ENCODE measurements around the gene TMEM40. TPM values are rescaled to one million over a fixed set of nuclear protein-coding genes. Genes with fewer than 3 reads are reported as not detected.
"Not testable (repeated sequence)": the region's sequence is repeated elsewhere in the genome, so short reads cannot be mapped to it uniquely, and the experiment has no call there.

Gene TMEM40
- polyA plus RNA-seq, 2 donors, result 277 to 722 TPM

DNA sequence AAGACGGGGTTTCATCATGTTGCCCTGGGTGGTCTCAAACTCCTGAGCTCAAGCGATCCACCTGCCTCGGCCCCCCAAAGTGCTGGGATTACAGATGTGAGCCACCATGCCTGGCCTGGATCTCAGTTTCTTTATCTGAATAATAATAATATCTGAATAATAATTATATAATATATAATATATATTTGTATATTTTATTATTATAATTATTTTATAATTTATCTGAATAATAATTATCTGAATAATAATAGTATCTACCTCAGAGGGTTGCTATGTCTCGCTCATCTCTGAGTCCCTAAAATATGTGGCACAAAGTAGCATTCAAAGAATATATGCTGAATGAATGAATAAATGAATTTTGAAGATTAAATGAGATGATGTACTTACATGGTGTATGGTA lies 44.8 kb downstream of the TMEM40 start:
- H3K27ac ChIP-seq (ENCODE audit: low read depth in 2 of 2, low read length in 1 of 2), result no peak overlapping the region
- H3K4me1 ChIP-seq (ENCODE audit: control insufficient read depth in 2 of 2, insufficient read depth in 2 of 2, low read length in 1 of 2), result no peaks in the 10 kb centered on the region
- 92 to 95% methylated on average over 4 of the region's 4 CpGs for WGBS, 2 donors
- H3K36me3 ChIP-seq (ENCODE audit: control insufficient read depth in 2 of 2, insufficient read depth in 2 of 2, low read length in 1 of 2), result no peaks in the 10 kb centered on the region
- H3K27me3 ChIP-seq (ENCODE audit: control insufficient read depth in 1 of 2, insufficient read depth in 2 of 2, low read length in 2 of 2), result peaks cover 0 to 3% of the 10 kb centered on the region in 2 donors
- H3K4me3 ChIP-seq (ENCODE audit: low read depth in 1 of 2, low read length in 2 of 2), result no peak overlapping the region
- no peaks in the 10 kb centered on the region for H3K9me3 ChIP-seq (ENCODE audit: control insufficient read depth in 2 of 2, insufficient read depth in 1 of 2, low read depth in 1 of 2, low read length in 1 of 2)

DNA sequence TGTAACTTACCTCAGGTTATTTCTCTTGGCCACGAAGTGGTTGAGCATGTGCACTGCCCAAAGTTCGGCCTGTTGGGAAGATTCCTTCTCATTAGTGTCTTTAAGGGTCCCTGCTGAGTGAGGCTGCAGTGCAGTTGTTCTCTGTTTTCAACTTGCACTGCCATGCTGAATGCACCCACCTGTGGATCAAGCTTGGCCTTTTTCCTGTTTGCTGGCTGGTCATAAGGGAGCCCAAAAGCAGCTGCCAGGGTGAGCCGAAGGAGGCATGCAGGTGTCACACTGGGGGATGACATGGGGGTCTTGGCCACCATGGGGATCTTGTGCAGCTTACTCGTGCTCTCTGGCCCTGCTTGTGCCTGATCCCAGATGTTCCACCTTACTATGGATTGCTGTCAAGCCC lies 49.0 kb downstream of the TMEM40 start:
- Histone ChIP-seq H3K9me3 (ENCODE audit: control insufficient read depth in 2 of 2, insufficient read depth in 1 of 2, low read depth in 1 of 2, low read length in 1 of 2) (no peaks in the 10 kb centered on the region), H3K27ac (ENCODE audit: low read depth in 2 of 2, low read length in 1 of 2) (no peak overlapping the region), H3K4me3 (ENCODE audit: low read depth in 1 of 2, low read length in 2 of 2) (no peak overlapping the region), H3K36me3 (ENCODE audit: control insufficient read depth in 2 of 2, insufficient read depth in 2 of 2, low read length in 1 of 2) (no peaks in the 10 kb centered on the region), H3K4me1 (ENCODE audit: control insufficient read depth in 2 of 2, insufficient read depth in 2 of 2, low read length in 1 of 2) (no peaks in the 10 kb centered on the region), H3K27me3 (ENCODE audit: control insufficient read depth in 1 of 2, insufficient read depth in 2 of 2, low read length in 2 of 2) (peaks cover 0 to 3% of the 10 kb centered on the region in 2 donors)
- 74 to 77% methylated on average over 4 of the region's 4 CpGs for WGBS, 2 donors

DNA sequence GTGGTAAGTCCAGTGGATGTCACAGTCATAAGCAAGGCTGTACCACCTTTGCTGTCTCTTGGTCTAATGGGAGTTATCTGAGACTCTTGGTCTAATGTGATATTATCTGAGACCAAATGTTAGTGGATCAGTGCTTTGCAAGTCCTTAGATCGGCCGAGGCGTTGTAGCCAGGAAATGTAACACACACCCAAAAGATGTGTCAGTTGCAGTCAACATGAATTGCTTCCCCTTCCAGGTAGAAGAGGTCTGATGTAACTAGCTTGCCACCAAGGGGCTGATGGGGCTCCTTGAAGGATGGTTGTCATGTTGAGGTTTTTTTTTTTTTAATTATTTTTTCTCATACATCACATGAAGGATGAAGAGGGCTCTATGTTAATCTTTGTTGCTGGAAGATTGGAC lies 49.7 kb downstream of the TMEM40 start:
- 85% methylated on average over 3 of the region's 3 CpGs for WGBS, 2 donors
- no peak overlapping the region for H3K4me3 ChIP-seq (ENCODE audit: low read depth in 1 of 2, low read length in 2 of 2)
- no peaks in the 10 kb centered on the region for H3K36me3 ChIP-seq (ENCODE audit: control insufficient read depth in 2 of 2, insufficient read depth in 2 of 2, low read length in 1 of 2)
- no peaks in the 10 kb centered on the region for H3K9me3 ChIP-seq (ENCODE audit: control insufficient read depth in 2 of 2, insufficient read depth in 1 of 2, low read depth in 1 of 2, low read length in 1 of 2)
- no peak overlapping the region for H3K27ac ChIP-seq (ENCODE audit: low read depth in 2 of 2, low read length in 1 of 2)
- peaks cover 0 to 3% of the 10 kb centered on the region in 2 donors for H3K27me3 ChIP-seq (ENCODE audit: control insufficient read depth in 1 of 2, insufficient read depth in 2 of 2, low read length in 2 of 2)
- no peaks in the 10 kb centered on the region for H3K4me1 ChIP-seq (ENCODE audit: control insufficient read depth in 2 of 2, insufficient read depth in 2 of 2, low read length in 1 of 2)

DNA sequence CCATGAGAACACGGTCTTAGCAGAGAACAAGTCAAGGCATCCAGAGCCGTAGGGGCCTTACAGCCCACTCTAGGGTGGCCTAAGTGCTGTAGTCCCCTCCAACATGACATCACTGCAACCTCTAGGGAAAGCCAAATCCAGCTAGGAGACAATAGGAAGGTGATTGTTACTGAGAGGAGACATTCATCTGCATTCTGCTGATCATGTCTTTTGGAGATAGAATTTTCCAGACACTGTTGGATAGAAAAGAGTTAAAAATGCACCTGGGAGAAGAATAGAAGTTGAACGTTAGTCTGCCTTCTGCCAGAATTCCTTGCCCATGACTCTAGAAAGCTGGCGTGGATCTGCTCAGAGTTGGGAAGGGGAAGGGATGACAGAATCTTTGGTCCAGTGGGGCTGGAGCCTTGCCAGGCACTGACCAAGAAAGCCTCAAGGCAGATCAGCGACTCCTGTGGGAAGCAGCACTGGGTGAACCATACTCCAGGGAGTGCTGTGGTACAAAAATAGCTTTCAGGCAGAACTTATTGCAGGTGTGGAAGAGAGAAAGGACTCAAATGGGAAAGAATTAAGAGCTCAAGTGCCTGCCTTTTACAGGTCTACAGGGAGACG lies 50.4 kb downstream of the TMEM40 start:
- Histone ChIP-seq H3K27ac (ENCODE audit: low read depth in 2 of 2, low read length in 1 of 2) (no peak overlapping the region), H3K4me1 (ENCODE audit: control insufficient read depth in 2 of 2, insufficient read depth in 2 of 2, low read length in 1 of 2) (no peaks in the 10 kb centered on the region), H3K9me3 (ENCODE audit: control insufficient read depth in 2 of 2, insufficient read depth in 1 of 2, low read depth in 1 of 2, low read length in 1 of 2) (no peaks in the 10 kb centered on the region), H3K36me3 (ENCODE audit: control insufficient read depth in 2 of 2, insufficient read depth in 2 of 2, low read length in 1 of 2) (no peaks in the 10 kb centered on the region), H3K4me3 (ENCODE audit: low read depth in 1 of 2, low read length in 2 of 2) (no peak overlapping the region), H3K27me3 (ENCODE audit: control insufficient read depth in 1 of 2, insufficient read depth in 2 of 2, low read length in 2 of 2) (no peaks in the 10 kb centered on the region)
- WGBS, 2 donors, result 47 to 54% methylated on average over 6 of the region's 6 CpGs

GRCh38 chr3:12707449-12707848 lies 51.6 kb downstream of the TMEM40 start:
- no peaks in the 10 kb centered on the region for H3K4me1 ChIP-seq (ENCODE audit: control insufficient read depth in 2 of 2, insufficient read depth in 2 of 2, low read length in 1 of 2)
- no peak overlapping the region for H3K4me3 ChIP-seq (ENCODE audit: low read depth in 1 of 2, low read length in 2 of 2)
- H3K27me3 ChIP-seq (ENCODE audit: control insufficient read depth in 1 of 2, insufficient read depth in 2 of 2, low read length in 2 of 2), result no peaks in the 10 kb centered on the region
- H3K27ac ChIP-seq (ENCODE audit: low read depth in 2 of 2, low read length in 1 of 2), result no peak overlapping the region
- no peaks in the 10 kb centered on the region for H3K9me3 ChIP-seq (ENCODE audit: control insufficient read depth in 2 of 2, insufficient read depth in 1 of 2, low read depth in 1 of 2, low read length in 1 of 2)
- H3K36me3 ChIP-seq (ENCODE audit: control insufficient read depth in 2 of 2, insufficient read depth in 2 of 2, low read length in 1 of 2), result no peaks in the 10 kb centered on the region
- 66 to 89% methylated on average over 2 of the region's 2 CpGs for WGBS, 2 donors

GRCh38 chr3:12706504-12707253 lies 52.4 kb downstream of the TMEM40 start:
- Histone ChIP-seq H3K4me1 (ENCODE audit: control insufficient read depth in 2 of 2, insufficient read depth in 2 of 2, low read length in 1 of 2) (no peaks in the 10 kb centered on the region), H3K9me3 (ENCODE audit: control insufficient read depth in 2 of 2, insufficient read depth in 1 of 2, low read depth in 1 of 2, low read length in 1 of 2) (no peaks in the 10 kb centered on the region), H3K36me3 (ENCODE audit: control insufficient read depth in 2 of 2, insufficient read depth in 2 of 2, low read length in 1 of 2) (no peaks in the 10 kb centered on the region), H3K4me3 (ENCODE audit: low read depth in 1 of 2, low read length in 2 of 2) (no peak overlapping the region), H3K27me3 (ENCODE audit: control insufficient read depth in 1 of 2, insufficient read depth in 2 of 2, low read length in 2 of 2) (no peaks in the 10 kb centered on the region), H3K27ac (ENCODE audit: low read depth in 2 of 2, low read length in 1 of 2) (no peak overlapping the region)
- 86 to 88% methylated on average over 2 of the region's 2 CpGs for WGBS, 2 donors

DNA sequence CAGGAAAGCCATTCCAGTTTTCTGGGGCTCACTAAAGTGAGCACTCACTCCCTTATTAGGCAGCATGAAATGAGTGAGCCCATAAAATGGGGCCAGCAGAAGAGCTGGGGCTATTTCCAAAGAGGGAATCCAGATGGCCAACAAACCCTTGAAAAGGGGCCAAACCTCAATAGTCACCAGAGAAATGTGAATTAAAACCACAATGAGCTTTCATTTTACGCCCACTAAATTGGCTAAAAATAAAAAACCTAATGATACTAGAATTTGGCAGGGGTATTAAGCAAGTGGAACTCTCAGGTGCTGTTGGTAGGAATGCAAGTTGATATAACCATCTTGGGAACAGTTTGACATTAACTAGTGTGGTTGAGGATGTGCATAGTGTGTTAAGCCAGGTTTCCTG lies 53.1 kb downstream of the TMEM40 start:
- WGBS, 2 donors, result 70 to 78% methylated on average over 1 of the region's 1 CpG
- no peak overlapping the region for H3K4me3 ChIP-seq (ENCODE audit: low read depth in 1 of 2, low read length in 2 of 2)
- no peaks in the 10 kb centered on the region for H3K9me3 ChIP-seq (ENCODE audit: control insufficient read depth in 2 of 2, insufficient read depth in 1 of 2, low read depth in 1 of 2, low read length in 1 of 2)
- H3K36me3 ChIP-seq (ENCODE audit: control insufficient read depth in 2 of 2, insufficient read depth in 2 of 2, low read length in 1 of 2), result no peaks in the 10 kb centered on the region
- no peaks in the 10 kb centered on the region for H3K27me3 ChIP-seq (ENCODE audit: control insufficient read depth in 1 of 2, insufficient read depth in 2 of 2, low read length in 2 of 2)
- no peaks in the 10 kb centered on the region for H3K4me1 ChIP-seq (ENCODE audit: control insufficient read depth in 2 of 2, insufficient read depth in 2 of 2, low read length in 1 of 2)
- H3K27ac ChIP-seq (ENCODE audit: low read depth in 2 of 2, low read length in 1 of 2), result no peak overlapping the region

- Histone ChIP-seq H3K36me3 (ENCODE audit: control insufficient read depth in 2 of 2, insufficient read depth in 2 of 2, low read length in 1 of 2) (no peaks in the 10 kb centered on the region), H3K4me1 (ENCODE audit: control insufficient read depth in 2 of 2, insufficient read depth in 2 of 2, low read length in 1 of 2) (no peaks in the 10 kb centered on the region), H3K9me3 (ENCODE audit: control insufficient read depth in 2 of 2, insufficient read depth in 1 of 2, low read depth in 1 of 2, low read length in 1 of 2) (no peaks in the 10 kb centered on the region), H3K4me3 (ENCODE audit: low read depth in 1 of 2, low read length in 2 of 2) (no peak overlapping the region), H3K27ac (ENCODE audit: low read depth in 2 of 2, low read length in 1 of 2) (no peak overlapping the region), H3K27me3 (ENCODE audit: control insufficient read depth in 1 of 2, insufficient read depth in 2 of 2, low read length in 2 of 2) (no peaks in the 10 kb centered on the region)
- 89% methylated on average over 6 of the region's 6 CpGs for WGBS, 2 donors
Observed at GRCh38 chr3:12705374-12705926, 53.6 kb downstream of the TMEM40 start.

DNA sequence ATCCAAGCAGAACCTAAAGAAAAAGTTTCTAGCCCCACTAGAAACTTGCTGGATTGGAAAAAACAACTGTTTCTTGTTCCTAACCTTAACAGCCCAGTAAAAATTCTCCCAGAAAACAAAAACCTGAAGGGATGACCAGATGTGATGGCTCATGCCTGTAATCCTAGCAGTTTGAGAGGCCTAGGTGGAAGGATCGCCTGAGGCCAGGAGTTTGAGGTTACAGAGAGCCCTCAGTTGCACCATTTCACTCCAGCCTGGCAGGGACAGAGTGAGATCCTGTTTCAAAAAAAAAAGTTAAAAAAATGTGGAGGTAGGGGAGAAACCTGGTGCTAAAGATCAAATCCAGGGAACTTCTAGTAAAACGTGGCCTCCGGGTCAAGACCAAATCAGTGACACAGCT lies 56.6 kb downstream of the TMEM40 start:
- H3K36me3 ChIP-seq (ENCODE audit: control insufficient read depth in 2 of 2, insufficient read depth in 2 of 2, low read length in 1 of 2), result no peaks in the 10 kb centered on the region
- H3K4me1 ChIP-seq (ENCODE audit: control insufficient read depth in 2 of 2, insufficient read depth in 2 of 2, low read length in 1 of 2), result no peaks in the 10 kb centered on the region
- no peaks in the 10 kb centered on the region for H3K9me3 ChIP-seq (ENCODE audit: control insufficient read depth in 2 of 2, insufficient read depth in 1 of 2, low read depth in 1 of 2, low read length in 1 of 2)
- no peak overlapping the region for H3K4me3 ChIP-seq (ENCODE audit: low read depth in 1 of 2, low read length in 2 of 2)
- H3K27me3 ChIP-seq (ENCODE audit: control insufficient read depth in 1 of 2, insufficient read depth in 2 of 2, low read length in 2 of 2), result no peaks in the 10 kb centered on the region
- peak overlapping the region; percentile 87 to 88 for H3K27ac ChIP-seq (ENCODE audit: low read depth in 2 of 2, low read length in 1 of 2)
- whole genome bisulfite sequencing, 2 donors, result 89 to 95% methylated on average over 3 of the region's 3 CpGs

DNA sequence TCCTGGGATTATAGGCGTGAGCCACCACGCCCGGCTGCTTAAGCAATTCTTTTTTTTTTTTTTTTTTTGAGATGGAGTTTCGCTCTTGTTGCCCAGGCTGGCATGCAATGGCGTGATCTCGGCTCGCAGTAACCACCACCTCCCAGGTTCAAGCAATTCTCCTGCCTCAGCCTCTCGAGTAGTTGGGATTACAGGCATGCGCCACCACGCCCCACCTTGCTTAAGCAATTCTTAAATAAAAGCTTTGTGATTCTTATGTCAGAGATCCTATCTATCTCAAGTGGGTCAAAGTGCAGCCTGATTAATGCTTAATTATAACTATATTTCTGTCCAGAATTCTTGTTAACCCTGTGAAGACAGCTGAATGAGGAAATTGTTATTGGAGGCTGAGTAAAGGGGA lies 57.5 kb downstream of the TMEM40 start:
- not testable (repeated sequence) for H3K27me3 ChIP-seq (ENCODE audit: control insufficient read depth in 1 of 2, insufficient read depth in 2 of 2, low read length in 2 of 2); H3K4me3 ChIP-seq (ENCODE audit: low read depth in 1 of 2, low read length in 2 of 2); H3K27ac ChIP-seq (ENCODE audit: low read depth in 2 of 2, low read length in 1 of 2); H3K9me3 ChIP-seq (ENCODE audit: control insufficient read depth in 2 of 2, insufficient read depth in 1 of 2, low read depth in 1 of 2, low read length in 1 of 2); H3K36me3 ChIP-seq (ENCODE audit: control insufficient read depth in 2 of 2, insufficient read depth in 2 of 2, low read length in 1 of 2); H3K4me1 ChIP-seq (ENCODE audit: control insufficient read depth in 2 of 2, insufficient read depth in 2 of 2, low read length in 1 of 2)
- 56 to 63% methylated on average over 10 of the region's 10 CpGs for WGBS, 2 donors

All from esophagus (tissue), 2 donors.